Fibroblast of skin of back (primary cell): Measurements from ENCODE around the gene CHURC1. TPM values are rescaled to one million over a fixed set of nuclear protein-coding genes. Genes with fewer than 3 reads are reported as not detected.

ENCODE experiments used
- DNase-seq: peaks from one replicate; pipeline ENCODE4 v3.0.0-alpha.2; 2013
- polyA plus RNA-seq, 2 experiments: library from polyadenylated mRNA; unstranded; fragments of 120-200 nt; gene quantifications; one replicate each; pipeline ENCODE4 v1.2.1, GENCODE V29; 2013; ENCODE audit not compliant: insufficient read length in 2 of 2

The CHURC1 gene
- polyA plus RNA-seq (2013, experiment 1 of 2; ENCODE audit: insufficient read length): 46.4 TPM
- 56.9 TPM for polyA plus RNA-seq (2013, experiment 2 of 2; ENCODE audit: insufficient read length)

DNA sequence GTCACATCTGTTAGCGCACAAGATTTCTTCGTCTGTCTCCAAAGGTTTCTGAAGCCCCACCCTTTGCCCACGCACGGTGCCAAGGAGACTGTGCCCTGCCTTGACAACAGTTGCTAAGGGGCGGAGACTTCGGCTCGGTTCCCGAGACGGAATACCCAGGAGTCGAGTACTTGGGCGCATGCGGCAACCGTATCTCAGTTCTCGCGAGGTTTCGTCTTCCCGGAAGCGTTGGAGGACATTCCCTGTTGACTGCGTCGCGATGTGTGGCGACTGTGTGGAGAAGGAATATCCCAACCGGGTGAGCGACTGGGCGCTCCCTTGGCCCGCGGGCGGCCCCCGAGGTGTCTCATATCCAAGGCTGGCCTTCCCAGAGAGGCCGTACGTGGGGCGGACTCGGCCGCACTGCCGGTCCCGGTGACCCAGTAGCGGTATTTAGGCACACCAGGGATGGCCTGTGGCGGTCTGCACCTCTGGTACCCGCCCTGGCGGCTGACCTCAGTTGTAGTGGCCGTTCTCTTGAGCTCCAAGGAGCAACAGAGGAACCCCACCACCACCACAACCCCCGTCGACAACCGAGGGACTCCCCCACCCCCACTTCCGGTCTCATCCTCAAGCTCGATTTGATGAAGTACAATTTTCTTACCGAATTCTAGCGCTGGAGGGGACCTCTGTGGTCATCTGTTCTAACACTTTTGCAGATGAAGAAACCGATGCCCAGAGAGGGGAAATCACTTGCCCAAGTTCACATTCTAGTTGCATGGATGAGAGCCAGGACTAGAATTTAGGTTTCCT lies at the start of gene CHURC1:
CHURC1 (plus strand) TSS at position 219 of the 792 bp plus-strand sequence; CDS start at position 260, 41 bp downstream.
- peak; percentile 99 for DNase-seq

DNA sequence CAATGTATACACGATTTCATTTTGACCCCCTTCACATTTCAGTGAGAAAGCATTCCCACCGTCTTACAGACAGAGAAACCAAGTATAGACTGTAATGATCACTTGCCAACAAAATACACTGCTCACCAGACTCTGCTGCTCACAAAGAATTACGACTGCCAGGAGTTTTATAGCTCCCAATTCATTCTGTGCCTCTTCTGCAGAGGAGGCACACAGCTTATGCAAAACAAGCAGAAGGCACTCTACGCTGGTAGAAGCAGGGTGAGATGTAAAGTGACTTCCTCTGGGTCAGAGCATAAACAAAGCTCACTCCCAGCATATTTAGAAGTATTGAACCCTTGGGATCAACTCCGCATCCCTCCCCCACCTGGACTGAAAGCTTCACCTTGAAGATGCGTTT lies 49.1 kb upstream of the CHURC1 start:
- DNase-seq: no peak

DNA sequence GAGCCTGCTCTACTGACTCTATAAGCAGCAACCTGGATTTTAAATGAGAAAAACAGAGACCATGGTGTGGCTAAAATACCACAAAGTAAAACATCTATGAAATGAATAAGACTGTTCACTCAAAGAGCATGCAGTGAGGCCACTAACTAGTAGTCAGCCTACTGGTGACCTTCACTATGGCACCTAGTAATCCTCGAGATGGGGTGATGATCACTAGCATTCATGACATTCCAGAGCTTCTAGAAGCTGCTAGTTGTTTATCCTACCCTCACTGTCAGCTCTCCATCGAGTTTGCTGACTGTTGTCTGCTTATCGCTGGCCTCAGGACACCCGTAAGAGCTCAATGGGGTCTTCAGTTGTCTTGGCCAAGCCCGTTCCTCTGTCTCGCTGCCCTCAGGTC lies 48.3 kb upstream of the CHURC1 start:
- DNase-seq: no peak

DNA sequence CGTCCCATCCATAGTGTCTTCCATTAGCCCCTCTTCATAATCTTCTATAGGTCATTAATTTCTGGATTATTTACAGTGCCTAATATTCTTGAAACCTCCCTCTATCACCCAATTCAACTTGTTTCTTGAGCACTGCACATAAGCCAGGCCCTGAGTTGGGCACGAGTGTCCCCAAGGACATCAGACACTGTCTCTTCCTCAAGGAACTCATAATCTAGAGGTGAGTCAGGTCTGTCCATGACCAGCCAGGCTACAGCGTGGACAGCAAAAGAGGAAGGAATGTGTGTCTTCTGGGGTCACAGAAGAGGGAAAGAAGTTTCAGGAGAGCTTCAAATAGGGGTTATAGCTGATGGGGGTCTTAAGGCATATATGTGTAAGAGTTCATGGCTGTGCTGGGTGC lies 47.1 kb upstream of the CHURC1 start:
- DNase-seq: no peak

DNA sequence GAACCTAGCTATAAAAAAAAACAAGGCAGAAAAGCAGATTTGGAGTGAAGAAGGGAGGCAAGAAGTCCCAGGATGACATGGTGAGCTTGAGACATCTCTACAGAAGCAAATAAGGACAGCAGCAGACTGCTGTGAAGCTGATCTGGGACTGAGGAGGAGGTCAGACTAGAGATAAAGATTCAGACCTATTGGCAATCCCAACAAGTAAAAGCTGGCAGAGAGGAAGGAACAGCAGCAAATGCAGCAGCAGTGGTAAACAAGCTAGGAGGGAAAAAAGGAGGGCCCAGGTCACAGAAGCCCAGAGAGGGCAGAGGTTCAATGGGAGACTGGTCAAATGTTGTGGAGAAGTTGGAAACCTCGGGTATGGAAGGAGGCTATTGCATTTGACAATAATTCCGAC lies 45.9 kb upstream of the CHURC1 start:
- no peak for DNase-seq

DNA sequence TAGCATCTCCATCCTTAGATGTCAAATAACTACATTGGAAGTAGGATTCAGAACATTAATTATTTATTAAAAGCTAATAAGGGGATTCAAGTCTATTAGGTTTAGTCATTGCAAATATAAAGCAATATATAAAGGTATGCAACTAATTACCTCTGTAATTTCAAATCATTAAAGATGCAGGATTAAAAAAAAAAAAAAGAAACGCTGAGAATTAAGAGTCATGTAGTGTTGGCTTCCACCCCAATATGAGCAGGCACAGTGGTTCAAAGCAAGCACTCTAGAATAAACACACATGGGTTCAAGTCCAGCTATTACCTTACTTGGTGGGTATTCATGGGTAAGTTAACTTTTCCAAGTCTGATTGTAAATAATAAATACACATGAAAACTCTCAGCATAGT lies 45.4 kb upstream of the CHURC1 start:
- DNase-seq: no peak

DNA sequence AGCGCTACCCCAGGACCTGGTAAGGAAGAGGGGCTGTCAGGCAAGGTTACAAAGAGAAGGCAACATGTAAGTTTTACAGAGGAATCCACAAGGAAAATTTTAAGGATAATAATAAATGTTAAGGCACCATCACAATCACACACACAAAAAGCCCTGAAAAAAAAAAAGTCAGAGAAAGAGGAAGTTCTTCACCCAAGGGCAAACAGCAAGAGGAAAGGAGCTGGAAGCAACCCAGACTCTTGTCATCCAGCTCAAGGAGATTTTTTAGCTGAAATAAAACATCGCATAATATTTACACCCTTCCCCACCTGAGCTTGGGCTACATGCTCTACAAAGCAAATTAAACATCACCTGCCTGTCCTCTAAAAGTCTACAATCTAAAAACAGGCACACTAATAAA lies 44.1 kb upstream of the CHURC1 start:
- no peak for DNase-seq

DNA sequence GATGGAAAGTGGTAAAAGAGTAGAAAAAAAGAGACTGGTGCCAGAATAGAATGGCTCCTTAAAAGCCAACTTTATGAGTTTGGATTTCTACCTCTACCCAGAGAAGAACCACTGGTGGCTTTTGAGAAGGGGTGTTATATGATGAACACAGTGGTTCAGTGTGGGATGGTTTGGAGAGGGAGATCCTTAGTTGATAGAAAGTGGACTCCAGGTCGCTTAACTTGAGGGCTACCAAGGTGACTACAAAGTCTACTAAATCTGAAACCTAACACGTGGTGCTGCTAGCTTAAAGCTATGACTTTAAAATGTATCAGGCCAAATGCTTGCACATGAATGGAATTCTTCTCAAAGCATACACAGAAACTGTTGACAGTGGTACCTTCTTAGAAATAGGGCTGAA lies 42.9 kb upstream of the CHURC1 start:
- DNase-seq: no peak

DNA sequence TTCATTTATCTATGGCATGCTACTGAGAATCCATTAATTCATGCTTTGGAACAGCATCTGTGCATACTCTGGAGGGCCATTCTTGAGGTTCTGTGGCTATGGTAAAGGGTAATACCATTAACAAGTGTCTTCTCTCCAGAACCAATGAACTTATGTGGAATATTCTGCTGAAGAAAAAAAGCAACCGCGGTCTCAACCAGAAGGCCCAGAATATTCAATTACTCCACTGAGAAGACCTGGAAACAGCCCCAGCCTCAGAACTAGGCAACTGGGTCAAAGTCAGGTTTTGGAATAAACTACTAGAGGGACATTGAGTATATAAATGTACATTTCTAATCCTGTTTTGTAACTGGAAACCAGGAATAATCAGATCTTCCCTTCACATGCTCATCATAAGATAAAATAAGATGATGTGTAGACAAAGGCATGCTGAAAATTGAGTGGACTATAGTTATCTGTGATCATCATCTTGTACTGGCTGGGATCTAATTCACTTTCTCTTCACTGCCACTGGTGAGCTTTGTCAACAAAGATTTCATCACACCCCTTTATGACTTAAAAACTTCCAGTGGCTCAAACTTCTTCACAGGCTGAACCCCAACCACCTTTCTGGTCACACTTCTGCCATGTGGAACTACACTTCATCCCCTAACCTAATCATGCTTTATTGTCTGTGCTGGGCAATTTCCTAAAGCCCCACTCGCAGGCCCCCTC lies 40.6 kb upstream of the CHURC1 start:
- peak; percentile 9 for DNase-seq

DNA sequence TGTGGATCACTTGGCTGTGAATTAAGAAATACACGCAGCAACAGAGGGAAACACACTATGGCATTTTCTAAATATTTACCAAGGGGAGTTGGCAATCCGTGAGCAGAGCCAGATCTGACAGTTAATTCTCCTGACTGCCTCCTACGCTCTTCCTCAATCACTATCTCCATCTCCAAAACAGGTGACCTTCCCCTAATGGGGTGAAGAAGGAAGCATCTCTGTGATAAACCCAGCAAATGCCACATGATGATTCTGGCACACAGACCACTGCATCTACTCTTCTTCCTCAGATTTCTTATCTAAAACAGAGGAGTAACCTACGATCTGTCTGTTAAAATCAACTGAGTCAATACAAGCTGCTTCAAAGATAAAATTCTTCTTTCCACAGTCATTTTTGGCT lies 38.9 kb upstream of the CHURC1 start:
- no peak for DNase-seq

DNA sequence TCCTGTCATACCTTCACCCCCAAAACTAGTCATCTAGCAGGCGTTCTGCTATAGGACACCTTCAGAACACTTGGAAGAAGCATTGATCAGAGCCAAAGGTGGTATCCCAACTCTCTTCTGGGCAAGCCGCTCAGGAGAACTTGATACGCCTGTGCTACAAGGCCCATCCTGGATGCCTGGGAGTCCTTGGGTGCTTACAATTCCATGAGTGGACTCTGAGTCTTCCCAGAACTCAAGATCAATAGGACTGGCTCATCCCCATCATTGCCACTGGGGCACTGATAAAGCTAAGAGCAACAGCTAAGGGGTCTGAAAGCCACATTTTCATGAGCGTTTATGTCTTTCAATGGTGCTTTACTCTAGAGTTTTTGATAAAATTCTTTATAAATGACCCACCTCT lies 36.4 kb upstream of the CHURC1 start:
- DNase-seq: no peak

DNA sequence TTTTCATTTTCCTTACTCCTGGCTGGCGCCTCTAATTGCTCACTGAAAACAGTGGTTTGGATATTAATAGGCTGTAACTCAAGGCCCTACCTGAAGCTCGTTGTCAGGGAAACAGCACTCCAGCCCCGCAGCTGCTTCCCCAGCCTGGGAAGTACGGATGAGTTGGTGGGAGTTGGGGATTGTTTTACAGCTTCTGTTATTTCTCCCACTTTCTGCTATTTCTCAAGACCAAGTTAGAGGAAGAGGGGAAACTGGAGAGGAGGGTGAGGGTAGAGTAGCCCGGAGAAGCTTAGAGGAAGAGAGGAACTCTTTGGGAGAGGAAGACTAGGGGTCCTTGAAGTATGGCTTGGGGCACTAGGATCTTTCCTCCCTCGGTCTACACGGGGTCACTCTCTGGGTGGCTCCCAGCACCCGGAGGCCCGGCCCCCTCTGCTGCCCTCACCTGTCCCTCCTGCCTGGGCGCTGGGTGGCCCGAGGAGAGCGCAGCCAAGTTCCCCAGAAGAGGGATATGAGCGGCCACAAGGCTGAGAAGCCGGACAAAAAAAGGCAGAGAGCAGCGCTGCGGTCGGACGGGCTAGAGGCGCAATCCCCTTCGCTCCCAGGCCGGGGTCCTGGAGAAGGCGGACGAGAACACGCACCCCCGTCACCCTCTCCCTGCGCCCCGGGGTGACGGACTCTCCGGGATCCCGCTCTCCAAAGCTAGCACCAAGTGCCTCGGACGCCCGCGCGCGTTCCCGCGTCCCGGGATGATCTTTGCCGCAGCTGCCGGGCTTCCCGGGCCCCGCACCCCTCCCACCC lies 35.2 kb upstream of the CHURC1 start:
- DNase-seq: no peak

DNA sequence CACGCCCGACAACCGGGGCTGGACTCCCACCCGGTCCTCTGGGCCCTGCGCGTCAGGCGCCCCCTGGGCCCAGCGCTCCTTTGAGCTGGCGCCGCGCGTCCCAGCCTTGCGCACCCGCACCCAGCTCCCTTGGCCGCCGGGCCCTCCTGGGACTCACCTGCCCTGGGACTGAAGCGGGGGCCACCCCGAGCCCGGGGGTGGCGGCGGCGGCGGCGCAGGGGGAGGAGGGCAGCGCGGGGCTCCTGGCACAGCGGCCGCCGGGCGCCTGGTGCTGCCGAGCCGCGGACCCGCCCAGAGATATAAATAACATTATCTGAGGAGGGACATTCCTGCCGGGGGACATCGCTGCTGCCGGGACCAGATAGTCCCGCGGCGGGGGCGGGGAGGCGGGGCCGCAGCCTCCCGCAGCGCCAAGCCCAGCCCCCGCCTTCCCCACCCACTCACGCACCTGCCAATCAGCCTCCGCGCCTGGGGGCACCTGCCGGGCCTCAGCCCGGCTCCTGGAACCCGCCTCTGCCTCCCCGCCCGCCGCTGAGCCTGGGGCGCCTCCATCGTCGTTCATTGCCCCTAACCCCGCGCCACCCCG lies 34.5 kb upstream of the CHURC1 start, which contains the start of gene SPTB:
SPTB (minus strand) TSS at position 273 of the 586 bp plus-strand sequence. CDS start 56,813 bp downstream, outside the sequence.
- DNase-seq: no peak

DNA sequence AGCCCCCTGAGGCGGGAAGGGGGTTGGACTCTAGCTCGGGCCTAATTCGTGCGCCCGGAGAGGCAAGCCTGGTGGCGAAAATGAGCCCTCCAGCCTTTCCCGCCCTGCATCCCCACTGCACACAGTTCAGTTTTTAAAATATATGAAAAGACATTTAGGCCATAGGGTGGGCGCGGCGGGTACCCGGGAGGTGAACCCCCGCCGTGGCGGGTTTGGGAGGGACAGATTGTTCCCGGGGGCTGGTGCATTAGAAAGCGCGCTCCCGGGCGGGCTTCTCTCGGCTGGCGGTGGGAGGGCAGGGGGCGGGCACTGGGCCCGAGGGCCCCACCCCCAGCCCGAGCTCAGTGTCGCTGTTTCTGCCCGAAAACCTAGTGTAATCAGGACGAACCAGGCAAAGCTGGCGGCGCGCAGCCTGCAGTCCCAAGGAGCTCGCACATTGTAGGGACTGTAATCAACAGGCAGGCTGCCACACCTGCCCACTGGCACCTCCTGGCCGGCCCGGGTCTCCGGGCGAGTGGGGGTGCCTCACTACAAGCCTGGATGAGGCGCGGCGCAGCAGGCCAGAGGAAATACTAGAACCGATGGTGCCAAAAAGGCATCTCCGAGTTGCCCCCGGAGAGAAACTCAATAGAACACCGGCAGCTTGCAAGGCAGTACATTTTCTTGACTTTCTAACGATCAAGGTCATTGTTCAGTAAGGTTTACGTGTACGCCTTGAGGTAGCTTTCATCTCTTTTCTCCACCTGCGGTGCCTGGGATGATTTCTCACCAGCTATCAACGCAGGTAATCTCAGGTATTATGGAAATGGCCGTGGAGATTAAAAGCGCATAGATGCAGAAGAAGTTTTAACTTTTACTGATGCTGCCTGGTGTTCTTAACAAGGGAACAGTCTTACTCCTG lies 33.8 kb upstream of the CHURC1 start:
- DNase-seq: no peak

DNA sequence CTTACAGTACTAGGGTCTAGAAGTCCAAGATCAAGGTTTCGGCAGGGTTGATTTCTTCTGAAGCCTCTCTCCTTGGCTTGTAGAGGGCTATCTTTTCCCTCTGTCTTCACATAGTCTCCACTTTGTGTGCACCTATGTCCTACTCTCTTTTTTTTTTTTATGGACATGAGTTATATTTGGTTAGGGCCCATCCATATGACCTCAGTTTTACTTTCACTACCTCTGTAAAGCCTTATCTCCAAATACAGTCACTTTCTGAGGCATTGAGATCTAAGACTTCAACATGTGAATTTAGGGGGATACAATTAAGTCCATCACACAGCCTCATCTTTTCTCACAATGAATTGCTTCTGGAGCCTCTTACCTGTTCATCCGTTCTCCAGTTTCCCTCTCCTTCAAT lies 28.7 kb upstream of the CHURC1 start:
- no peak for DNase-seq

DNA sequence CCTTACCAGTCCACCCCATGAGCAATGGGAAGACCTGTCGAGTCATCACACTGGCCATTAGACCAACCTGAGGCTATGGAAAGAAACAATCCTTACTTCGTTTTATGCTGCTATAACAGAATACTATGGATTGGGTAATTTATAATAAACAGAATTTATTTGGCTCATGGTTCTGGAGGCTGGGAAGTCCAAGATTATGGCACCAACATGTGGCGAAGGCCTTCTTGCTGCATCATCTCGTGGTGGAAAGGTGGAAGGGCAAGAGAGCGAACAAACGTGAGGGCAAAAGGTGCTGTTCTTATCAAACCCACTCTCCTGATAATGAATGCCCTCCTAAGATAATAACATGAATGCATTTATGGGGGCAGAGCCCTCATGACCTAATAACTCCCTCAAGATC lies 24.9 kb upstream of the CHURC1 start:
- no peak for DNase-seq

DNA sequence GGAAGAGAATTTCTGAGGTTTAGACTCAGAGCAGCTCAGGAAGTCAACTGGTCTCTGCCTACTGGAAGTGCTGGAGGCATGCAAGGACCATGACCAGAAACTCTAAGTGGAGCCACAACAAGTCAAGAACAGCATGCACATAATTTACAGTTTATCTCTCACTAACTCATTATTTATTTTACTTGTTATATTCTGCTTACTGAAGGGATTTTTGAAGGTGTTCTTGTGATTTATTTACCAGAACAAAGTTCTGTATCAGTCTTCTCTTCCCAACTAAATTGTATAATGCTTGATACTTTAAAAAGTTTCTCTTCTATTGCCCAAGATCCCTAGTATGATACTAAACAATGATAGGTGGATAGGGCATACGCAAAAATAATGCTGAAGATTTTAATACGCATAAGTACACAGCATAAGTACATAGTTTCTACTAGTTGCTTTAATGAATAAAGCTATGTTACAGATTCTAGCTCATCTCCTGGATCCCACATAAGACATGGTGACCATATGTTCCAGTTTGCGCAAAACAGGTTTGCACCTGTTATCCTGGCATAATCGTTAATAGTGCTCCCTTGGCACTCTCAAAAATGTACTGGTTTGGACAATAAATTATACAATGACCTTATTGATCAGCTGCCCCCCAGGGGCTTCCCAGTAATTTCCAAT lies 22.9 kb upstream of the CHURC1 start:
- no peak for DNase-seq

DNA sequence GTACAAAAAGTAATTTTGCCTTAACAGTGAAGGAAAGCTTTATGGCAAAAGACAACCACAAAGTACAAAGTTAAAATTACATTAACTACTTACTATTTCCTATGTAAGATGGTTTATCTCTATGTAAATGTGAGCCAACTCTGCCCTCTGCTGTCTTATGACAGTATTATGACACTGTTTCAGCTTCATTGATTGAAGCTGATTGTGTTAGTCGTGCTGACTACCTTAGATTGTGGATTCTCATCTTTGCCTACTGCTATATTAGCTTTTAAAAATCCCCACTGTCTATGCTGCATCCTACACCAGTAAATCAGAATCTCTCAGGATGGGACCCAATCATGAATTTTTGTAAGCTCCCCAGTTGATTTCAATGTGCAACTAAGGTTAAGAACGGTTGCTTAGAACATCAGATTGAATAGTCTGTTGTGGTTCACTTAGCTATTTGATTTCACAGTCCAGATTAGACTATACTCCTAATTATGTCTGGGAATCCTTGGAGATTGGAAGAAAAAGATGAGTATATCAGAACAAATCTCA lies 22.3 kb upstream of the CHURC1 start:
- peak; percentile 65 for DNase-seq

DNA sequence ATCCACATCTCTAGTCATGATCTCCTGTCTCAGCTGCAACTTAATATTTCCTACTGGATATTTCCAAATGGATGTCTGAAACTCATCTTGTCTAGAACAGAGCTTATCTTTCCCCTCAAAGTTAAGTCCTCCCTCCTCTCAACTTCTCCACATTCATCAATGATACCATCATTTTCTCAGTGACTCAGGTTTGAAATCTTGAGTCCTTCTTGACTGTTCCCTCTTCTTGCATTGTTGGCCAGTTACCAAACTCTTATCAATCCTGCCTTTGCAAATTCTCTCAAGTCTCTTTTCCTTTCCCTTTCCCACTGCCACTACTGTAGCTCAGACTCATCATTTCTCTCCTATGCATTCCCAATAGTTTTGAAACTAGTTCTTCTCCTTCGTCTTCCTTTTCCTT lies 14.3 kb upstream of the CHURC1 start:
- peak; percentile 63 for DNase-seq

DNA sequence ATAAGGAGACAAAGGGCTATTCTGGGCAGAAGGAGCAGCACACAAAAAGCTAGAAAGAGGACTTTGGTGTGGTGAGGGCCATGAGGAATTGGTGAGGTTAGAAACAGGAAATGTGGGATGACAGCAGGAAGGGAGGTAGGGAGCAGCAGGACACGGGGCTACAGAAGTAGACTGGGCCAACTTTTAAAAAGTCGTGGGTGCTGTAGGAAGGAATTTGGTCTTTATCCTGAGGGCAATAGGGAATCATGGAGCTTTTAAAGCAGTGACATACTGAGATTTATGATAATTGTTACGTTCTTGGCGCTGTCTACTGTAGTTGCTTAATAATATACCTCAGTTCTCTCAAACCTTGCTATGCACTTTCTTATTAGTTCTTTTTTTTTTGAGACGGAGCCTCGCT lies 8.2 kb upstream of the CHURC1 start:
- no peak for DNase-seq
